OCI-LY1 (cell line): ENCODE measurements around the gene ADGRL4.
"Not testable (repeated sequence)": the region's sequence is repeated elsewhere in the genome, so short reads cannot be mapped to it uniquely, and the experiment has no call there.

ENCODE experiments used
- H2AFZ ChIP-seq: fragments of 200-600 bp; sonication (generic), shearing (Covaris generic); 2 replicates; pipeline ENCODE4 v1.6.0; 2014; ENCODE audit warnings: antibody characterized with exemption, mild to moderate bottlenecking, low read length
- H3F3A ChIP-seq: fragments of 200-600 bp; sonication (generic), shearing (Covaris generic); 2 replicates; pipeline ENCODE4 v1.6.0; 2014; ENCODE audit warnings: mild to moderate bottlenecking, antibody characterized with exemption, low read length, moderate library complexity; ENCODE audit not compliant: insufficient read depth
- H3K27ac ChIP-seq: fragments of 200-600 bp; sonication (generic); 2 replicates; pipeline ENCODE4 v1.5.1; 2014; ENCODE audit warnings: low read length, mixed run types, mild to moderate bottlenecking, low read depth; ENCODE audit not compliant: poor library complexity, severe bottlenecking
- H3K27me3 ChIP-seq: fragments of 200-600 bp; sonication (generic); 2 replicates; pipeline ENCODE4 v1.6.0; 2014; ENCODE audit warnings: antibody characterized with exemption, mild to moderate bottlenecking, low read length, moderate library complexity; ENCODE audit not compliant: insufficient read depth
- H3K36me3 ChIP-seq: fragments of 200-600 bp; sonication (generic); 2 replicates; pipeline ENCODE4 v1.6.1; 2014; ENCODE audit warnings: mild to moderate bottlenecking, antibody characterized with exemption, low read length, moderate library complexity, mixed read lengths; ENCODE audit not compliant: insufficient read depth
- H3K4me1 ChIP-seq: fragments of 200-600 bp; sonication (generic); 2 replicates; pipeline ENCODE4 v1.5.1; 2014; ENCODE audit warnings: mild to moderate bottlenecking, low read length, moderate library complexity; ENCODE audit not compliant: insufficient read depth, severe bottlenecking
- H3K4me2 ChIP-seq: fragments of 200-600 bp; sonication (generic), shearing (Covaris generic); 2 replicates; pipeline ENCODE4 v1.6.1; 2014; ENCODE audit warnings: low read length
- H3K4me3 ChIP-seq: fragments of 200-600 bp; sonication (generic); 2 replicates; pipeline ENCODE4 v1.5.1; 2014; ENCODE audit warnings: low read length, low read depth, mild to moderate bottlenecking, mixed read lengths; ENCODE audit not compliant: poor library complexity, severe bottlenecking
- H3K79me2 ChIP-seq: fragments of 200-600 bp; shearing (Covaris generic); 2 replicates; pipeline ENCODE4 v1.6.1; 2016; ENCODE audit warnings: mixed run types, low read length, mixed read lengths; ENCODE audit not compliant: insufficient read depth
- H3K9ac ChIP-seq: fragments of 200-600 bp; sonication (generic), shearing (Covaris generic); 2 replicates; pipeline ENCODE4 v1.6.1; 2014; ENCODE audit warnings: mild to moderate bottlenecking, low read length, mixed read lengths
- H3K9me2 ChIP-seq: fragments of 200-600 bp; sonication (generic), shearing (Covaris generic); 2 replicates; pipeline ENCODE4 v1.6.1; 2014; ENCODE audit warnings: low read depth, mild to moderate bottlenecking, low read length, mixed read lengths
- H3K9me3 ChIP-seq: fragments of 200-600 bp; shearing (Covaris generic); 2 replicates; pipeline ENCODE4 v1.6.1; 2014; ENCODE audit warnings: low read length, mixed read lengths
- H4K20me1 ChIP-seq: fragments of 200-600 bp; sonication (generic), shearing (Covaris generic); 2 replicates; pipeline ENCODE4 v1.6.0; 2016; ENCODE audit warnings: mild to moderate bottlenecking, low read length; ENCODE audit not compliant: insufficient read depth
- EZH2 ChIP-seq: fragments of 200-600 bp; sonication (generic), shearing (Covaris generic); IDR thresholded peaks from 2 replicates; pipeline ENCODE4 v1.8.0; 2017; ENCODE audit warnings: borderline replicate concordance, mixed run types, mild to moderate bottlenecking, antibody characterized with exemption, low read length, moderate library complexity, mixed read lengths
- TF ChIP-seq, protein P1 (sequence below): fragments of 200-600 bp; sonication (generic), shearing (Covaris generic); IDR thresholded peaks from 2 replicates; pipeline ENCODE4 v1.5.1; 2017; ENCODE audit warnings: mild to moderate bottlenecking, antibody characterized with exemption, low read length, moderate library complexity, mixed read lengths

Gene ADGRL4

GRCh38 chr1:78880223-78880622 is 126.3 kb downstream of the ADGRL4 start:
- Histone ChIP-seq H3F3A (no peaks in the 10 kb centered on the region), H3K4me1 (no peaks in the 10 kb centered on the region), H4K20me1 (no peaks in the 10 kb centered on the region), H3K27ac (no peak overlapping the region), H3K79me2 (no peaks in the 10 kb centered on the region), H3K9me3 (no peaks in the 10 kb centered on the region), H3K9ac (no peak overlapping the region), H3K4me2 (no peak overlapping the region), H3K4me3 (no peak overlapping the region), H3K27me3 (no peaks in the 10 kb centered on the region), H3K9me2 (no peaks in the 10 kb centered on the region), H3K36me3 (no peaks in the 10 kb centered on the region), H2AFZ (no peak overlapping the region)
- TF ChIP-seq, protein P1, sequence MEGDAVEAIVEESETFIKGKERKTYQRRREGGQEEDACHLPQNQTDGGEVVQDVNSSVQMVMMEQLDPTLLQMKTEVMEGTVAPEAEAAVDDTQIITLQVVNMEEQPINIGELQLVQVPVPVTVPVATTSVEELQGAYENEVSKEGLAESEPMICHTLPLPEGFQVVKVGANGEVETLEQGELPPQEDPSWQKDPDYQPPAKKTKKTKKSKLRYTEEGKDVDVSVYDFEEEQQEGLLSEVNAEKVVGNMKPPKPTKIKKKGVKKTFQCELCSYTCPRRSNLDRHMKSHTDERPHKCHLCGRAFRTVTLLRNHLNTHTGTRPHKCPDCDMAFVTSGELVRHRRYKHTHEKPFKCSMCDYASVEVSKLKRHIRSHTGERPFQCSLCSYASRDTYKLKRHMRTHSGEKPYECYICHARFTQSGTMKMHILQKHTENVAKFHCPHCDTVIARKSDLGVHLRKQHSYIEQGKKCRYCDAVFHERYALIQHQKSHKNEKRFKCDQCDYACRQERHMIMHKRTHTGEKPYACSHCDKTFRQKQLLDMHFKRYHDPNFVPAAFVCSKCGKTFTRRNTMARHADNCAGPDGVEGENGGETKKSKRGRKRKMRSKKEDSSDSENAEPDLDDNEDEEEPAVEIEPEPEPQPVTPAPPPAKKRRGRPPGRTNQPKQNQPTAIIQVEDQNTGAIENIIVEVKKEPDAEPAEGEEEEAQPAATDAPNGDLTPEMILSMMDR, result no peak
- no peak for TF ChIP-seq EZH2

DNA sequence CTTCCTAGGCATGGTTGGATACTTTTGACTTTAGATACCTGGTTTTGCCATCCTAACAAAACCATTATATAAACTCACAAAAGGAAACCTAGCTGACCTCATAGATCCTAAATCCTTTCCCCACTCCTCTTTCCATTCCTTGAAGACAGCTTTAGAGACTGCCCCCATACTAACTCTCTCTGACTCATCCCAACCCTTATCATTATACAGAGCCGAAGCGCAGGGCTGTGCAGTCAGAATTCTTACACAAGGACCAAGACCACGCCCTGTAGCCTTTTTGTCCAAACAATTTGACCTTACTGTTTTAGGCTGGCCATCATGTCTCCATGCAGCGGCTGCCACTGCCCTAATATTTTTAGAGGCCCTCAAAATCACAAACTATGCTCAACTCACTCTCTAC is 130.5 kb downstream of the ADGRL4 start:
- H3K9me2 ChIP-seq, H3K4me2 ChIP-seq, H3K9ac ChIP-seq, H3K4me3 ChIP-seq, H3K4me1 ChIP-seq, H3F3A ChIP-seq, H4K20me1 ChIP-seq, H2AFZ ChIP-seq, H3K27me3 ChIP-seq, H3K9me3 ChIP-seq, H3K27ac ChIP-seq, H3K79me2 ChIP-seq, H3K36me3 ChIP-seq: not testable (repeated sequence)

DNA sequence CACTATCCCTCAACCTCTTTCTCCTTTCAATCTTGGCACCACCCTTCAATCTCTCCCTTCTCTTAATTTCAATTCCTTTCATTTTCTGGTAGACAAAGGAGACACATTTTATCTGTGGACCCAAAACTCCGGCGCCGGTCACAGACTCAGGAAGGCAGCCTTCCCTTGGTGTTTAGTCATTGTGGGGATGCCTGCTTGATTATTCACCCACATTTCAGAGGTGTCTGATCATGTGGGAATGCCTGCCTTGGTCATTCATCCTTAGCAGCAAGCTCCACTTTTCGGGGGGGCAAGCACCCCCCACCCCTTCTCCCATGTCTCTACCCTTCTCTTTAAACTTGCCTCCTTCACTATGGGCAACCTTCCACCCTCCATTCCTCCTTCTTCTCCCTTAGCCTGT is 133.7 kb downstream of the ADGRL4 start:
- H2AFZ ChIP-seq, H3K79me2 ChIP-seq: not testable (repeated sequence)

GRCh38 chr1:78871249-78871648 is 135.3 kb downstream of the ADGRL4 start:
- Histone ChIP-seq H3K4me2 (no peak overlapping the region), H3K9me2 (no peaks in the 10 kb centered on the region), H4K20me1 (no peaks in the 10 kb centered on the region), H2AFZ (no peak overlapping the region), H3K9ac (no peak overlapping the region), H3K36me3 (no peaks in the 10 kb centered on the region), H3K4me1 (no peaks in the 10 kb centered on the region), H3K27ac (no peak overlapping the region), H3K79me2 (no peaks in the 10 kb centered on the region), H3K4me3 (no peak overlapping the region), H3F3A (no peaks in the 10 kb centered on the region), H3K9me3 (no peaks in the 10 kb centered on the region), H3K27me3 (no peaks in the 10 kb centered on the region)
- TF ChIP-seq, protein P1, result no peak
- no peak for TF ChIP-seq EZH2

More for the DNA sequence above, 133.7 kb downstream of the ADGRL4 start:
- not testable (repeated sequence) for H3F3A ChIP-seq, H3K4me3 ChIP-seq, H3K36me3 ChIP-seq, H3K9me3 ChIP-seq, H4K20me1 ChIP-seq, H3K4me2 ChIP-seq, H3K27me3 ChIP-seq, H3K9me2 ChIP-seq, H3K9ac ChIP-seq, H3K4me1 ChIP-seq, H3K27ac ChIP-seq
